NT2/D1 (cell line): ENCODE data around the gene ELMO3.

Experiments used
- DNase-seq: peaks from one replicate; pipeline ENCODE4 v3.0.0-alpha.2; 2011; ENCODE audit warnings: low read depth, low spot score
- H3K27me3 ChIP-seq: 2 replicates; pipeline ENCODE4 v1.6.0; 2011; ENCODE audit warnings: mild to moderate bottlenecking; ENCODE audit not compliant: insufficient read length, insufficient read depth
- H3K36me3 ChIP-seq: 2 replicates; pipeline ENCODE4 v1.6.1; 2011; ENCODE audit warnings: mild to moderate bottlenecking, low read length, mixed read lengths; ENCODE audit not compliant: insufficient read depth, insufficient read length
- H3K4me1 ChIP-seq: 2 replicates; pipeline ENCODE4 v1.5.1; 2011; ENCODE audit not compliant: insufficient read depth, insufficient read length
- H3K4me3 ChIP-seq: 2 replicates; pipeline ENCODE4 v1.5.1; 2011; ENCODE audit warnings: low read depth; ENCODE audit not compliant: insufficient read length
- H3K9ac ChIP-seq: 2 replicates; pipeline ENCODE4 v1.6.0; 2011; ENCODE audit warnings: low read depth; ENCODE audit not compliant: insufficient read length
- H3K9me3 ChIP-seq: 2 replicates; pipeline ENCODE4 v1.5.1; 2011; ENCODE audit warnings: mild to moderate bottlenecking, low read length; ENCODE audit not compliant: insufficient read depth
- SUZ12 ChIP-seq: IDR thresholded peaks from 2 replicates; pipeline ENCODE4 v1.6.1; 2011; ENCODE audit not compliant: insufficient read length, insufficient read depth; ENCODE audit errors: extremely low read depth
- YY1 ChIP-seq: IDR thresholded peaks from 2 replicates; pipeline ENCODE4 v1.6.1; 2011; ENCODE audit not compliant: insufficient read length, insufficient read depth
- ZNF274 ChIP-seq: IDR thresholded peaks from 2 replicates; pipeline ENCODE4 v1.6.1; 2011; ENCODE audit warnings: mild to moderate bottlenecking, low read depth, low read length

ELMO3 gene

GRCh38 chr16:67199011-67199807, at the start of gene ELMO3:
ELMO3 (plus strand) TSS chr16:67199131; CDS start chr16:67199327, 196 bp downstream.
- H3K9ac ChIP-seq: peak within 1 kb of the TSS; percentile 32
- no peak within 1 kb of the TSS for H3K4me3 ChIP-seq
- H3K27me3 ChIP-seq: no peaks in the 10 kb centered on the region
- DNase-seq: no peak
- no peak for TF ChIP-seq SUZ12
- no peak for TF ChIP-seq ZNF274
- TF ChIP-seq YY1: no peak
- H3K4me1 ChIP-seq: no peaks in the 10 kb centered on the region
- H3K9me3 ChIP-seq: no peaks in the 10 kb centered on the region
- peaks cover 94% of the 10 kb centered on the region for H3K36me3 ChIP-seq

- no peaks in the 10 kb centered on the region; the same call in 1 of the 2 replicates for H3K9me3 ChIP-seq
- TF ChIP-seq YY1: no peak
- no peak for TF ChIP-seq SUZ12
- TF ChIP-seq ZNF274: no peak
- peaks cover 12% of the 10 kb centered on the region for H3K4me1 ChIP-seq
- H3K27me3 ChIP-seq: peaks cover 23% of the 10 kb centered on the region
- H3K4me3 ChIP-seq: peak overlapping the region; percentile 75
- peak overlapping the region; percentile 29 for H3K9ac ChIP-seq
- no peak for DNase-seq
- H3K36me3 ChIP-seq: peaks cover 56% of the 10 kb centered on the region
Measured at GRCh38 chr16:67149276-67150046, 49.5 kb upstream of the ELMO3 start.

- no peak for DNase-seq
- H3K9me3 ChIP-seq: no peaks in the 10 kb centered on the region; the same call in 1 of the 2 replicates
- H3K36me3 ChIP-seq: peaks cover 48% of the 10 kb centered on the region
- peaks cover 31% of the 10 kb centered on the region for H3K27me3 ChIP-seq
- peaks cover 12% of the 10 kb centered on the region for H3K4me1 ChIP-seq
- H3K9ac ChIP-seq: peak overlapping the region; percentile 96
- H3K4me3 ChIP-seq: peak overlapping the region; percentile 75
- no peak for TF ChIP-seq SUZ12
- TF ChIP-seq ZNF274: no peak
- no peak for TF ChIP-seq YY1
Measured at GRCh38 chr16:67150047-67150832, 48.7 kb upstream of the ELMO3 start.

GRCh38 chr16:67150833-67151396, 48.0 kb upstream of the ELMO3 start, which contains the start of gene B3GNT9:
B3GNT9 (minus strand) TSS chr16:67150998; CDS start chr16:67150485, 513 bp downstream.
- Histone ChIP-seq H3K36me3 (peaks cover 42% of the 10 kb centered on the region), H3K27me3 (peaks cover 37% of the 10 kb centered on the region), H3K4me1 (peaks cover 16% of the 10 kb centered on the region), H3K9me3 (no peaks in the 10 kb centered on the region; the same call in 1 of the 2 replicates), H3K9ac (peak within 1 kb of the TSS; percentile 96), H3K4me3 (peak within 1 kb of the TSS; percentile 75)
- TF ChIP-seq YY1 (no peak), SUZ12 (no peak), ZNF274 (no peak)
- DNase-seq: no peak

GRCh38 chr16:67151431-67152097, 47.4 kb upstream of the ELMO3 start:
- H3K27me3 ChIP-seq: peaks cover 44% of the 10 kb centered on the region
- DNase-seq: no peak
- peaks cover 35% of the 10 kb centered on the region for H3K36me3 ChIP-seq
- peak overlapping the region; percentile 75 for H3K4me3 ChIP-seq
- no peak for TF ChIP-seq SUZ12
- TF ChIP-seq YY1: no peak
- TF ChIP-seq ZNF274: no peak
- peaks cover 16% of the 10 kb centered on the region for H3K4me1 ChIP-seq
- no peaks in the 10 kb centered on the region; the same call in 1 of the 2 replicates for H3K9me3 ChIP-seq
- H3K9ac ChIP-seq: peak overlapping the region; percentile 96
